GM20431 (cell line): ENCODE data around the gene RNGTT.
"Not testable (repeated sequence)": the region's sequence is repeated elsewhere in the genome, so short reads cannot be mapped to it uniquely, and the experiment has no call there.

Experiments used
- in situ Hi-C: fragments of 300-500 bp; cut with MseI, MboI; formaldehyde crosslinking; loops from one replicate; pipeline ENCODE4 v1.15.0; 2020; ENCODE audit warnings: low sequenced_read_pairs; ENCODE audit not compliant: unreplicated experiment

The RNGTT gene

DNA sequence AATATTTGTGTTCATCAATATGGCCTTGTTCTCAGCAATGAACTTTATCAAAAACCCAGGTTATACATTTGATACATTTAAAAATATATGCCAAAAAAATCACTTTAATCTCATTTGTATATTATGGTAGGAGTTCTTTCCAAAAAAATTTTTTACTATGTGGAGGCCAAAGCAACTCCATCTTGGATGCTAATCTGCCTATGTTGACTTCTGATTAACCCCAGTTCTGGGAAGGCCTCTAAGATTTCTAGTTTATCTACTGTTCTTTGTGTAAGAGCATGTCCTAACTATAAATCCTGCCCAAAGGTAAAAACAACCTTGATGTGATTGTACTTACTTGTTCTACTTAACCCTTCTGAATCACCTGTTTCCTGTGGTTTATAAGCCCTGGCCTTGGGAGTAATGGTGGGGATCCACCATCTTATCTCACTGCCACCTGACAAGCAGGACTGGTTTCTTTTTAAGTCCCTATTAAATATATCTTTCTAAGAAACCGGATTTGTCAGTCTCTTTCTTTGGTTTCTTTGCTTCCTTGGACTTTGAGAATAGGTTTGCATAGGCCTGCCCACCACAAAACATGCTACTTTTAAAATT lies 46.7 kb downstream of the RNGTT start:
- in situ Hi-C loops, result no loop called here

DNA sequence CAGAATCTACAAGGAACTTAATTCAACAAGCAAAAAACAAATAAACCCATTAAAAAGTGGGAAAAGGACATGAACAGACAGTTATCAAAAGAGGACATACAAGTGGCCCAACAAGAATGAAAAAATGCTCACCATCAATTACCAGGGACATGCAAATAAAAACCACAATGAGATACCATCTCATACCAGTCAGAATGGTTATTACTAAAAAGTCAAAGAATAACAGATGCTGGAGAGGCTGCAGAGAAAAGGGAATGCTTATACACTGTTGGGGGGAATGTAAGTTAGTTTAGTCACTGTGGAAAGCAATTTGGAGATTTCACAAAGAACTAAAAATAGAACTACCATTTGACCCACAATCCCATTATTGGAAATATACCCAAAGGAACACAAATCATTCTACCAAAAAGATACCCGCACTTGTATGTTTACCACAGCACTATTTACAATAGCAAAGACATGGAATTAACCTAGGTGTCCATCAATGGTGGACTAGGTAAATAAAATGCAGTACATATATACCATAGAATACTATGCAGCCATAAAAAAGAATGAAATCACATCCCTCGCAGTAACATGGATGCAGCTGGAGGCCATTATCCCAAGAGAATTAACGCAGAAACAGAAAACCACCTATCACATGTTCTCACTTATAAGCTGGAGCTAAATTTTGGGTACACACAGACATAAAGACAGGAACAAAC lies 48.4 kb downstream of the RNGTT start:
- in situ Hi-C loops, result no loop called here

- in situ Hi-C loops, result no loop called here
These were observed 49.2 kb downstream of the RNGTT start for GRCh38 chr6:88914180-88914579.

- in situ Hi-C loops, result no loop called here
These were observed 49.9 kb downstream of the RNGTT start for GRCh38 chr6:88913471-88913870.

- in situ Hi-C loops, result no loop called here
These were observed 52.3 kb downstream of the RNGTT start for GRCh38 chr6:88910922-88911778.

GRCh38 chr6:88908598-88909548 lies 54.5 kb downstream of the RNGTT start:
- in situ Hi-C loops, result no loop called here

DNA sequence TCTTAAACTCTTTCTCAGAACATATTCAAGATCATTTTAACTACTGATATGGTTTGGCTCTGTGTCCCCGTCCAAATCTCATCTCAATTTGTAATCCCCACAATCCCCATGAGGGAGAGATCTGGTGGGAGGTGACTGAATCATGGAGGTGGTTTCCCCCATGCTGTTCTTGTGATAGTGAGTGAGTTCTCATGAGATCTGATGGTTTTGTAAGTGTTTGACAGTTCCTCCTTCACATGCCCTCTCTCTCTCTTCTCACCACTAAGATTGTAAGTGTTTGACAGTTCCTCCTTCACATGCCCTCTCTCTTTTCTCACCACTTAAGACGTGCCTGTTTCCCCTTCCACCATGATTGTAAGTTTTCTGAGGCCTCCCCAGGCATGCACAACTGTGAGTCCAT lies 56.3 kb downstream of the RNGTT start:
- in situ Hi-C loops, result not testable (repeated sequence)

- in situ Hi-C loops, result no loop called here
These were observed 63.7 kb downstream of the RNGTT start for GRCh38 chr6:88899569-88900316.

DNA sequence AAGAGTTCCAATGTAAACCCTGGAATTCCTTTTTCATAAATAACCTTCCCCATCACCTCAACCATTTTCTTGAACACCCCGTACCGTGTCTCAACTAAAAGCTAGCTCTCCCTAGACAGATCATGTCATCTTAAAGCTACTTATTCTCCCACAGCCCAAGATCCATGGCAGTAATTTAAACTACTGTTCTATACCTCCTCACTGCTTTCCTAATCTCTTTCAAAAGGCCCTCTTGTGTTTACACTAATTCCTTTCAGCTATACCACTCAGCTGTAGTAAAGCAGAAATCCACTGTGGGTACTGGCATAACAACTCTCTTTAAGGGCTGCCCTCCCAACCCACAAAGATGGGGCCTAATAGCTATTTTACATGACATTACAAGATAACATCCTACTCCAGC lies 67.5 kb downstream of the RNGTT start:
- in situ Hi-C loops, result no loop called here

- in situ Hi-C loops, result no loop called here
These were observed 72.3 kb downstream of the RNGTT start for GRCh38 chr6:88890860-88891845.

GRCh38 chr6:88890394-88890793 lies 73.0 kb downstream of the RNGTT start:
- in situ Hi-C loops, result no loop called here

GRCh38 chr6:88884361-88884760 lies 79.1 kb downstream of the RNGTT start:
- in situ Hi-C loops, result no loop called here

DNA sequence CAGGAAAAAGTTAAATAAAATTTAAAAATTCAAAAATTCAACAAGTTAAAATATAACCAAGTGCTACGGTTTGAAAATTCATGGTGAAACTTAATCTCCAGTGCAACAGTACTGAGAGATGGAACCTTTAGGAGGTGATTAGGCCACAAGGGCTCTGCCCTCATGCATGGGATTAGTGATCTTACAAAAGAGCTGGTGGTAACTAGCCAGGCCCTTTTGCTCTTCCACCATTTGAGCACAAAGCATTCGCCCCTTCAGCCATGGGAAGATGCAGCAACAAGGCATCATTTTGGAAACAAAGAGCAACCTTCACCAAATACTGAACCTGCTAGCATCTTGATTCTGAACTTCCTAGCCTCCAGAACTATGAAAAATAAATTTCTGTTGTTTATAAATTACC lies 80.9 kb downstream of the RNGTT start:
- in situ Hi-C loops, result no loop called here

DNA sequence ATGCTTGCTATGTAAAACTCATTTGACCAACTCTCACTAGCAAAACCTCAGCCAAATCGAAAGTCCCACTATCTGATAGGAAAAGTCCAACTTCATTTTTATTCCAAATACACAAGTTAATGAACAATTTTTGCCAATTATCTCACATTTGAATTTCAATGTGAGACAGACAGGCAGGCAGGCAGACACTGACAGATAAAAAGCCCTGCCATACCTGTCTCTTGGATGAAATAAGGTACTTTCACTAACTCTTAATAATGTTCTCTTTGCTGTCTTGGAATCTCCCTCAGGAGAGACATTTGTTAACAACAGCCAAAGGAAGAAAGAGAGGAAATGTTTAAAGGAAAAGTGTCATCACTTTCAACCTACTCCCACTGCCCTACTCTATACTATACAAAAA lies 82.0 kb downstream of the RNGTT start:
- in situ Hi-C loops, result no loop called here

GRCh38 chr6:88880021-88880420 lies 83.4 kb downstream of the RNGTT start:
- in situ Hi-C loops, result no loop called here

DNA sequence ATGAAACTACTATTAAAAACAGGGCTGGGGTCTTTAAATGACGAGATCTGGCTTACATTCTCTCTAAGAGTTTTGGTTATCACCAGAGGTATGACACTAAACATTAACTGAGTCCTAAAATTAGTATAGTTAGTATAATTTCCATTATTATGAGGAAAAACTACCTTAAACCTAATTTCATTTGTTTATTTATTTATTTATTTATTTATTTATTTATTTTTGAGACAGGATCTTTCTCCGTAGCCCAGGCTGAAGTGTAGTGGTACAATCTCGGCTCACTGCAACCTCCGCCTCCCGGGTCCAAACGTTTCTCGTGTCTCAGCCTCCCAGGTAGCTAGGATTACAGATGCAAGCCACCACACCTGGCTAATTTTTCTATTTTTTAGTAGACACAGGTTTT lies 85.5 kb downstream of the RNGTT start:
- in situ Hi-C loops, result no loop called here

DNA sequence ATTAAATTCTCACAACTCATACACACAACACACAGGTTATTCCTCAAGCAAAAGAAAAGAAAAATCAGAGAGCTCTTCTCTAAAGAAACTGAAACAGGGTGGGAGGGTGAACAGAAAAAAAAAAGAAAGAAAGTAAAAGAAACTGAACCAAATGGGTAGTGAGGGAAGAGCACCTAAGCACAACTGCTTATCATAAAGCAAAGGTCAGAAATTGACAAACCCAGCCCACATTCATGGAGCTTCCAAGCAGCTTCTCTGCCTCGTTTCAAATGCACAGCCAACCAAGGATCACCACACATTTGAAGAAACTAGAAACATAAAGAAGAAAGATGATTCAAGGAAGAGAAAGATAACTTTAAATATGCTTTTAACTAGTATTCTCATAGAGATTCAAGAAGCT lies 90.5 kb downstream of the RNGTT start:
- in situ Hi-C loops, result loop anchor here (25.0 kb wide), 1 partner anchor 936 kb away; no protein-coding TSS in a partner anchor

DNA sequence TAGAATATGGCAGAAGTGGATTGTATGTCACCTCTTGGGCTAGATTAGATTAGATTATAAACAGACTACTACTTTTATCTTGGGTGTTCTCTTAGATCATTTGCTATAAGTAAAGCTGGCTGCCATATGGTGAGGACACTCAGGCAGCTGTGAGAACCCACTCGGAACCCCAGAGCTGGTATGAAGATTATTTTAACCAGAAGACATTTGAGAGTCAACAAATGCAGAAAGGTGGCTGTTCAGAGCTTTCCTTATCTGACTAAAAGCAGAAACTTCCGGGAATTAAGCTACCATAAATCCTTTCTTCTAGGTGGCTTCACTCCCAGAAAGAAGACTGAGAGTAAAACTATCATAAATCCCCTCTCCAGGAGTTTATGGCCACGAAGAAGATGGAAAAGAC lies 91.9 kb downstream of the RNGTT start:
- in situ Hi-C loops, result loop anchor here (25.0 kb wide), 1 partner anchor 934 kb away; no protein-coding TSS in a partner anchor
